Uterus (tissue), 2 donors: ENCODE data around the gene ZIM2.

Experiments
- POLR2A ChIP-seq, 2 donors: fragments of 450-650 bp; IDR thresholded peaks; one replicate each; pipeline ENCODE4 v1.6.1; 2016; ENCODE audit warnings: antibody characterized with exemption in 2 of 2, mild to moderate bottlenecking in 1 of 2, moderate library complexity in 1 of 2
- TF ChIP-seq, protein P1 (sequence below), 4 experiments: fragments of 200-600 bp in 2 of 4; fragments of 450-650 bp in 2 of 4; sonication (generic) in 2 of 4; IDR thresholded peaks; one replicate each; pipeline ENCODE4 v1.5.1; 2016 to 2019; ENCODE audit warnings: antibody characterized with exemption in 4 of 4, mild to moderate bottlenecking in 2 of 4, moderate library complexity in 1 of 4

GRCh38 chr19:56751078-56751489 is 89.4 kb downstream of the ZIM2 start:
- TF ChIP-seq, protein P1, sequence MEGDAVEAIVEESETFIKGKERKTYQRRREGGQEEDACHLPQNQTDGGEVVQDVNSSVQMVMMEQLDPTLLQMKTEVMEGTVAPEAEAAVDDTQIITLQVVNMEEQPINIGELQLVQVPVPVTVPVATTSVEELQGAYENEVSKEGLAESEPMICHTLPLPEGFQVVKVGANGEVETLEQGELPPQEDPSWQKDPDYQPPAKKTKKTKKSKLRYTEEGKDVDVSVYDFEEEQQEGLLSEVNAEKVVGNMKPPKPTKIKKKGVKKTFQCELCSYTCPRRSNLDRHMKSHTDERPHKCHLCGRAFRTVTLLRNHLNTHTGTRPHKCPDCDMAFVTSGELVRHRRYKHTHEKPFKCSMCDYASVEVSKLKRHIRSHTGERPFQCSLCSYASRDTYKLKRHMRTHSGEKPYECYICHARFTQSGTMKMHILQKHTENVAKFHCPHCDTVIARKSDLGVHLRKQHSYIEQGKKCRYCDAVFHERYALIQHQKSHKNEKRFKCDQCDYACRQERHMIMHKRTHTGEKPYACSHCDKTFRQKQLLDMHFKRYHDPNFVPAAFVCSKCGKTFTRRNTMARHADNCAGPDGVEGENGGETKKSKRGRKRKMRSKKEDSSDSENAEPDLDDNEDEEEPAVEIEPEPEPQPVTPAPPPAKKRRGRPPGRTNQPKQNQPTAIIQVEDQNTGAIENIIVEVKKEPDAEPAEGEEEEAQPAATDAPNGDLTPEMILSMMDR (IDR thresholded peaks at IDR 0.05) = no peak
- TF ChIP-seq POLR2A (IDR thresholded peaks at IDR 0.05) = no peak
